Upper lobe of left lung (tissue), 4 donors: ENCODE data around the gene JCAD.

Experiments
- EP300 ChIP-seq, 4 donors: sonication (generic); formaldehyde crosslinking; IDR thresholded peaks; one replicate each; pipeline ENCODE4 v1.5.1; 2017; ENCODE audit warnings: antibody characterized with exemption in 4 of 4, control low read depth in 2 of 4
- POLR2A ChIP-seq, 4 donors: fragments of 450-650 bp; IDR thresholded peaks; one replicate each; pipeline ENCODE4 v1.5.1; 2016 to 2017; ENCODE audit warnings: antibody characterized with exemption in 4 of 4, mild to moderate bottlenecking in 2 of 4
- POLR2AphosphoS5 ChIP-seq, 2 donors: sonication (generic); formaldehyde crosslinking; IDR thresholded peaks; one replicate each; pipeline ENCODE4 v1.5.1; 2017; ENCODE audit warnings: antibody characterized with exemption in 2 of 2
- TF ChIP-seq, protein P1 (sequence below), 6 experiments: fragments of 450-650 bp in 4 of 6; fragments of 200-600 bp in 2 of 6; sonication (generic) in 2 of 6; IDR thresholded peaks; one replicate each; pipeline ENCODE4 v1.5.1; 2016 to 2019; ENCODE audit warnings: antibody characterized with exemption in 6 of 6

DNA sequence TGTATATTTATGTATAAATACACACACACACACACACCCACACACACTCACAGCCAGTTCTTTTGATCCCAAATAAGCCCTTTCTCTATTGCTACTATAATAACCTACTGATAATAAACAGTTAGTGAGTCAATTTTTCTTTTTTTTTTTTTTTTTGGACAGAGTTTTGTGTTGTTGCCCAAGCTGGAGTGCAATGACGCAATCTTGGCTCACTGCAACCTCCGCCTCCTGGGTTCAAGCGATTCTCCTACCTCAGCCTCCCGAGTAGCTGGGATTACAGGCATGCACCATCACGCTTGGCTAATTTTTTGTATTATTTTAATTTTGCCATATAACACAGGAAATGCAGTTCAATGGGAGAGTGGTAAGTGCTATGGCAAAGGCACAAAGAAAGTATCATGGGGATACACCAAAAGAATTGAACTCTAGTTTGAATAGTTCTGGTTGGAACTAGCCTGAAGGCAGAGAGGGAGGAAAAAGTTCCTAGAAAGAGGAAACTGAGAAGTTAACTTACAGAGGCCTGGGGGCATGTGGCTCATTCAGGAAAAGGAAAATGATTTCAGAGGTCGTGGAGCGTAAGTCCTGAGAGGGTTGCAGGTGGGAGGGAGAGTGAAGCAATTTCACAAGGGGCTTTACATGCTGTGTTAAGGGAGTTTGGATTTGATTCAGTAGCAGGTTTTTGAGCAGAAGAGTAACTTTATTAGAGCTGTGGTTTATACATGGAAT lies 44.4 kb upstream of the JCAD start:
- no peak for TF ChIP-seq POLR2AphosphoS5 (IDR thresholded peaks at IDR 0.05)
- TF ChIP-seq POLR2A (IDR thresholded peaks at IDR 0.05) = no peak
- TF ChIP-seq, protein P1, sequence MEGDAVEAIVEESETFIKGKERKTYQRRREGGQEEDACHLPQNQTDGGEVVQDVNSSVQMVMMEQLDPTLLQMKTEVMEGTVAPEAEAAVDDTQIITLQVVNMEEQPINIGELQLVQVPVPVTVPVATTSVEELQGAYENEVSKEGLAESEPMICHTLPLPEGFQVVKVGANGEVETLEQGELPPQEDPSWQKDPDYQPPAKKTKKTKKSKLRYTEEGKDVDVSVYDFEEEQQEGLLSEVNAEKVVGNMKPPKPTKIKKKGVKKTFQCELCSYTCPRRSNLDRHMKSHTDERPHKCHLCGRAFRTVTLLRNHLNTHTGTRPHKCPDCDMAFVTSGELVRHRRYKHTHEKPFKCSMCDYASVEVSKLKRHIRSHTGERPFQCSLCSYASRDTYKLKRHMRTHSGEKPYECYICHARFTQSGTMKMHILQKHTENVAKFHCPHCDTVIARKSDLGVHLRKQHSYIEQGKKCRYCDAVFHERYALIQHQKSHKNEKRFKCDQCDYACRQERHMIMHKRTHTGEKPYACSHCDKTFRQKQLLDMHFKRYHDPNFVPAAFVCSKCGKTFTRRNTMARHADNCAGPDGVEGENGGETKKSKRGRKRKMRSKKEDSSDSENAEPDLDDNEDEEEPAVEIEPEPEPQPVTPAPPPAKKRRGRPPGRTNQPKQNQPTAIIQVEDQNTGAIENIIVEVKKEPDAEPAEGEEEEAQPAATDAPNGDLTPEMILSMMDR (IDR thresholded peaks at IDR 0.05) = no peak
- TF ChIP-seq EP300 (IDR thresholded peaks at IDR 0.05) = no peak
